HG03442 (cell line): ENCODE results near the gene MAGEF1.

Experiments used
- ATAC-seq: cut with Tn5 transposase; IDR thresholded peaks from one replicate; pipeline ENCODE4 v1.9.1; 2021; ENCODE audit warnings: mild to moderate bottlenecking, moderate library complexity; ENCODE audit not compliant: unreplicated experiment

The MAGEF1 gene

GRCh38 chr3:184711493-184712247, at the start of gene MAGEF1:
Gene MAGEF1 (minus strand): TSS chr3:184712064. CDS start chr3:184711821, 243 bp downstream.
- ATAC-seq, result peak; percentile 69

GRCh38 chr3:184761075-184761841, 49.4 kb upstream of the MAGEF1 start:
- no peak for ATAC-seq

- no peak for ATAC-seq
Measured at GRCh38 chr3:184760337-184761074, 48.6 kb upstream of the MAGEF1 start.

- ATAC-seq, result no peak
Measured at GRCh38 chr3:184759666-184760200, 47.9 kb upstream of the MAGEF1 start.

- ATAC-seq, result no peak
Measured at GRCh38 chr3:184758056-184758455, 46.2 kb upstream of the MAGEF1 start.

- no peak for ATAC-seq
Measured at GRCh38 chr3:184757022-184757651, 45.3 kb upstream of the MAGEF1 start.

- ATAC-seq, result no peak
Measured at GRCh38 chr3:184756151-184757021, 44.5 kb upstream of the MAGEF1 start.

- ATAC-seq, result no peak
Measured at GRCh38 chr3:184755315-184755731, 43.5 kb upstream of the MAGEF1 start.

GRCh38 chr3:184752361-184752760, 40.5 kb upstream of the MAGEF1 start:
- no peak for ATAC-seq

- no peak for ATAC-seq
Measured at GRCh38 chr3:184751204-184752040, 39.6 kb upstream of the MAGEF1 start.

GRCh38 chr3:184750349-184751083, 38.7 kb upstream of the MAGEF1 start:
- no peak for ATAC-seq

- ATAC-seq, result no peak
Measured at GRCh38 chr3:184749168-184749744, 37.4 kb upstream of the MAGEF1 start.

GRCh38 chr3:184748219-184749135, 36.6 kb upstream of the MAGEF1 start:
- ATAC-seq, result peak; percentile 39

GRCh38 chr3:184746131-184747120, 34.6 kb upstream of the MAGEF1 start:
- no peak for ATAC-seq

GRCh38 chr3:184745526-184745925, 33.7 kb upstream of the MAGEF1 start:
- ATAC-seq, result no peak

GRCh38 chr3:184743248-184743647, 31.4 kb upstream of the MAGEF1 start:
- no peak for ATAC-seq
